NCI-H1105 (cell line): Measurements from ENCODE around the gene ID2.
A peak's percentile ranks its signal among the peaks of the same experiment; 100 is the strongest.

Experiments
- DNase-seq: peaks from one replicate; lab custom pipeline; 2025; lab: John Stamatoyannopoulos, UW

Gene ID2

GRCh38 chr2:8669157-8669817 is 12.6 kb upstream of the ID2 start:
- DNase-seq, result no peak

- DNase-seq, result no peak
Measured at GRCh38 chr2:8670580-8670979, 11.3 kb upstream of the ID2 start.

DNA sequence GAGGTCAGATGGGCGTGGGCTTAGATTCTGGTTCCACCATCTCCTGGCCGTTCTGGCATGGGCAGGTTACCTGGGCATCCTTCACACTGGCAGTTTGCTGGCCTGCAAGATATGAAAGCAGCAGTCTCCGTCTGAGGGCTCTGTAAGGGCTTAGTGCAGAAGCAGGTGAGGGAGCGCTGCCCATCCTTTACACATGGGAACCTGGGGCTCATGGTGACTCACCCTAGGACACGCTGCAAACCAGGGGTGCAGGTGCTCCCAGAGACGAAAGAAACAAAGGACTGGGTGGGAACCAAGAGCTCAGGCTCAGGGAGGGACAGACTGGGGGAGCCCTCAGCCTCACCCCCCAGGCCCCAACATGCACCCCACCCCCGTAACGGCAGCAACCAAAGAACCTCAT is 10.7 kb upstream of the ID2 start:
- DNase-seq, result no peak

DNA sequence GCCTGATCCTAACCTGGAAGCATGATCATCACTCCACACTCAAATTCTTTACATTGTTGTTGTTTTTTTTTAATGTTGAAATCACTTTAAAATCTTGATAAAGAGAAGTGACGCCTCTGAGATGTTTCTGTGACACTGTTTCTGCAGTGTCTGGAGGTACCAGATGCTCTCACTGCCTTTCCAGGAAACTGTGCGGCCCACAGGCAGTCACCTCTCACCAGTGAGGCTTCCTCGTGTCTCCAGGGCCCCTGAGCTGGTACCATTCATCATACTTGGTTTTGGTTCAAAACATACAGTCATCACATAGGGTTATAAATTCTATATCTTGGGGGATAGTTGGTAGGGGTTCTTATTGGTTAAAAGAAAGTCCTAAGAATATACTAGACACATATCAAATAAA is 10.1 kb upstream of the ID2 start:
- no peak for DNase-seq

- DNase-seq, result no peak
Measured at GRCh38 chr2:8672940-8673339, 8.9 kb upstream of the ID2 start.

DNA sequence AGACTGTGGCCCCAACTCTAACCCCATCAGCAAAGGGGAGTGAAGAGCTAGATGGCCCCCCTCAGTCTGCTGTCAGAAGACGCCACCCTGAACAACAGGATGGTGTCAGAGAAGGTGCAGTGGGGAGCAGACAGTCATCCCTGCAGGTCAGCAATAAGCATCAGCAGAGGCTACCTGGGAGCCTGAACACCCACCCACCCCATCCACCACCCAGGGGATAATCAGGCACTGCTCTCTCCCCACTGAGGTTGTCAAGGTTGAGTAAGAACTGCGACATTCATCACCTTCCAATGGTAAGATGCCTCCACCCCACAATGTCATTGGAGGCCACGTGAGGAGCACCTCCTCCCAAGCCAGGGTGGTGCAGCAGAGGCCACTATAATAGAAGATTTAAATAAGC is 8.5 kb upstream of the ID2 start:
- DNase-seq, result no peak

GRCh38 chr2:8674420-8675009 is 7.3 kb upstream of the ID2 start:
- no peak for DNase-seq

- DNase-seq, result no peak
Measured at GRCh38 chr2:8675543-8675942, 6.3 kb upstream of the ID2 start.

DNA sequence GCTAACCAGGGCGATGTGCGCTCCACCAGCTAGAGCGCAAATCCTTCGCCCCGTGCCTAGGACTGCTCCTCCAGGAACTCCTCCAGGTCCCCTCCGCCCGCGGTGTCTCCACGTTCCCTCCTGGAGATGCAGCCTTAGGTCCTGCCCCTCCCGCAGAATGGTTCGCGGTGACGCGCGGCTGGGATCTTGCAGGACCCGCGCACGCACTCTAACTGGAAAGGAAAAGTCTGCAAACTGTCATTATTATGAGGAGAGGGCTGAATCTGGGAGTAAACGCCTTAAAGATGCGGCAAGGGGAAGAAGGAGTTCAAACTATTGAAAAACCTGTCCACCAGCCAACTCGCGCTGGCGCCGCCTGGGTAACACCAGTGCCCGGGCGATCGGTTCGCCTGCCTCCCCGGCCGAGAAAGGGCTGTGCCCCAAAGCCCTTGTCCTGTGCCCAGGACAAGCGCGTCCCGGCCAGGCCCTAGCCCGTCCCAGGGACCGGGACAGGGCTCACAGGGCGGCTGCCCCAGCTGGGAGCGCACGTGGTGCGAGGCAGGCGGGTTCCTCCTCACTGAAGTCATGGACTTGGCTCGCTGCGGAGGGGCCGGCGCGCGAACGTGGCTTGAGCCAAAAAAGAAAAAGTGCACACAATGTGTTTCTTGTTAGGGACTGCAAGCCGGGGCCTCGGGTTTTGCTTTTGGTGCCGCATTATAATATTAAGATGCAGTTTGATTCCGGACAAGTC is 5.5 kb upstream of the ID2 start:
- no peak for DNase-seq

DNA sequence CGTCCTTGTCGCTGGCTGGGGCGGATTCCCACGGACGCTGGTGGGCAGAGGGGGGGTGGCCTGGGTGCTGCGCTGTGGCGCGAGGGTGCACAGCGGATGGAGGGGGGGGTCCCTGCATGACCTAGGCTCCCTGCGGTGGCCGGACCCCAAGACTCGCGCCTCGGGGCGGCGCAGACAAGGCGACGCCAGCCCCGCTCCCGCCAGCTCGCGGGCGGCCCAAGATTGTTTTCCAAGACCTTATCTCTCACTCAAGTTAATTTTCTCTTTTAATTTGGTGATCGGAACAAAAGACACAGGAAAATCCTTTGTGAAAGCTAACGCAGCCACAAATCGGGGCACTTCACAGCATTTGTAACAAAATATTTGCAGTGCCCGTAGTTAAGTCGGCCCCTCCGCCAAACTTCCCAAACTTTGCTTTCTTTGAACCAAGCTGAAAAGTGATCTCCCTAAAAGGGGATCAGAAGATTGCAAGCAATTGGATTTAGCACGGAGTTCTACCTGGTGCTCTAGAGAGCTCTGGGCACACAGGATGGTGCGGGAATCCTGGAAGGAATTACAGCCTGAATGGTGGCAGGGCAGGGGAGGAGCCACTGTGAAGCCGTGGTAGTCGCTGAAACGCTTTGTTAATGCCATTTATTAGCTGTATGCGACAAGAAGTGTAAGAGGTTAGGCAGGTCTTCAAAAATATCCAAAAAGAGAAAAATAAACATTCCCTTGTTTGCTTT is 4.8 kb upstream of the ID2 start:
- DNase-seq, result no peak

DNA sequence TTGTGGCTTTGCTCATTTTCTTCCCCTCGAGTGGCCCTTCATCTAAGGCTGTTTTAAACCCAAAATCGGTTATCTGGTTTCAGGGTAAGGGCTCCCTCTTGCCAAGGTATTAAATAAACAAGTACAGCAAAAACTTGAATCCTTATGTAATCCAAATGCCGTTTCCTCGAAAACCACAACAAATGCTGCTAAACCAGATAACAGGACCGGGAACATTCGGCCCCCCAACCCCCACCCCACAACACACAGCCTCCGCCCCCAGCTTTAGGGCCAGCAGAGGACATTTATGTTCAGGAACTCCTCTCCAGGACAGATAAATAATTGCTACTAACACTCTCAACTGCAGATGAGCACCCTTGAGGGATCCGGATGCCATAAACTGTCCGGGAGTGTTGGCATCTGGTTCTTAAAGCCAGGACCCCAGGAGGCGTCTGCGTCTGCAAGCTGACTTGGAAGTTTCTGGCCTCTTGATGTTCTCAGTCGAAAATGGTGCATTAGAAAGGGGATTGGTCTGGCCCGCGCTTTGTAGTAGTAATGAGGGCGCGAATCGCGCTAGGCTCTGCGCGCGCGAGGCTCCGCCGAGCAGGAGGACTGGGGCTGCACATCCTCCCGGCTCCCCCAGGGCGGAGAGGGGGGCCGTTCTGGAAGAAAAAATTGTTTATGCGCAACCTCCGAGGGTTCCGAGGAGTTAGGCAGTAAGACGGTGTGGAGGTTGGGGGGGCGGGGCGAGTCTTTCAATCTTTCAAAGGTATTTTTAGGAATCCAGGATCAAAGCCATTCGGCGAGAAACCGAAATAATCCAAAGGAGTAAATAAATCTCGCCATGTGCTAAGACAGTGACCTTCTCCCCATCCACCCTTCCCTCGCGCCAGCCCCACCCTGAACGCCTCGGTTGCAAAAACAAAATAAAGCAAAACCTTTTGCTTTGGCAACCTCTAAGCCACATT is 3.9 kb upstream of the ID2 start:
- DNase-seq, result peak; percentile 71

DNA sequence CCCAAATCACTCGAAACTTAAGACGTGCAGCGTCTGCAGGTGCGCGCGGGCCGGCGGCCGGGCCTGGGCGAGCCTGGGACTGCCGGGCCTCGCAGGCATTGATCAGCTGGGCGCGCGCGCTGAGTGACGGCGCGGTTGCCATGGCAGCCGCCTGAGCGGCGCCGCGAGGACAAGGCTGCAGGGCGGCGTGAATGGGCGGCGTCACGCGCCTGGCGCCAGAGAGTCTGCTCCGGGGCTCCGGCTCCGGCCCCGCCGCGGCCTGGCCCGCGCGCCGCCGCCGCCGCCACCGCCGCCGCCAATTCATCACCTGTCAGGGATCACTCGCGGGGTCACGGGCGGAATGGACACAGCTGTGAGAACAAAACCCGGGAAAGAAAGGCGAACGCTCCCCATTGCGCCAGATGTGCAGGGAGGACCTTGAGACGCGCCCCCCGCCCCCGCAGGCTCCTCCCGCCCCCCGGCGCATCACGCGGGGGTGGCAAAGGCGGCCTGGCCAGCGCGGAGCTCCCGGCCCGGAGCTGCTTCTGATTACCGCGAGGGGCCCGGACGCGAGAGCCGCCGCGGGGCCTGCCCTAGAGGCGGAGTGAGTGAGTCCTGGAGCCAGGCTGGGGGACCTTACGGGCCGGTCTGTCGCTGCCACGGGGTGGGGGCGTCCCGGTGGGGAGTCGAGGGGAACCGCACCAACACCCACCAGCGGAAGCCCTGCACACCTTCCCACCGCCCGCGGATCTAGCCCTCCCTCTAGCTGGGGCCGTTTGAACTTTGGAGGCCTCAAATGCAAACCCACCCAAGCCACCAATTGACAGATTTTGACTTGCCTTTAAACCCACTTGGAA is 2.9 kb upstream of the ID2 start:
- DNase-seq, result peak; percentile 99

DNA sequence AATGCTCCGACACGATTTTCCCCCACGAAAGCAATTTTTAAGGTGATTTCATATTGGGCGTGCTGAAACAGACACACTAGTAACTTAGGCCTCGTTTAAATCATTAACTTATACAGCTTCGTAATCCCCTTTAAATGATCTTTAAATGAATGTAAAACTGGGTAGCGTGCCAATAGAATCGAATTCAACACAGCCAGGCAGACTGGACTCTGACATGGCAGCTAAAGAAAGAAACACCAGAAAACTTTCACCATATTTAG is 2.4 kb upstream of the ID2 start:
- DNase-seq, result no peak

DNA sequence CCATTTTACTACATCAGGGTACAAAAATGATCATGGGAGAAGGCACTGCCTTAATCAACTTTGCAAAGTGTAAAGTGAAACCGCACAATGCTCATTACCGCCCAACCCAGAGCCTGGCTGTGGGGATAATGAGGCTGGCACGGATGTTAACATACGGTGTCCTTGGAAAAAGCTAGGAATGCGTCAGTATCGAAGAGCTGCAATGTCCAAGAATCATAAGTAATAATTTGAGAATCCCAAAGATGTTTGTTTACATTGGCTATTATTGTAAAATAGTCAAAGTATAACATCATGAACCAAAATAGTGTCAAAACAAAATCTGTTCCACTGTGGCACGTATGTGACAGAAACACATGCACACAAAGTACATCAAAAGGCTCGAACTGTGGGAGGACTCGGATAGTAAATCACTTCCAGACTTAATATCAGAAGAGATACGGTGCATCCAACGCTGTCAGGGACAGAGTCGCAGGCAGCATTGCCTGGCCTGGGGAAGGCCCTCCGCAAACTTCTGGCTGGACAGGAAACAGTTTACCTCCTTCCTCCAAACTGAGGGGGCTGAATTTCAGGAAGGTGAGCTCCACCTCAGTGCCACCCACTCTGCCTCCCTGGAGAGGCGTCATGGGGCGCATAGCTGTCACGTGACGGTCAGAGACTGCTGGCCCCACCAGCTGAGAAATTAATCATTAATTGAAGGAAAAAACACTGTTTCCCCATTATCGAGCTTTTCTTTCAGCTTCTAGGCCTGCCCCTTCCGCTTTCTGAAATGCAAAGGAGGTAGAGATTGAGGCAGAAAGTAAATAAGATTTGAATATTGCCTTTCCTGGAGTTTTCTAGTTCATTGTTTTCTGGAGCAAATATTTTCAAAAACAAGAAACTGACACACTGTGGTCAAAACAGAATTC is 1.8 kb upstream of the ID2 start:
- DNase-seq, result peak; percentile 76

- peak; percentile 75 for DNase-seq
Measured at GRCh38 chr2:8680822-8681760, 765 bp upstream of the ID2 start.

GRCh38 chr2:8682719-8683667 is 1.1 kb downstream of the ID2 start:
- DNase-seq, result peak; percentile 36

- peak; percentile 68 for DNase-seq
Measured at GRCh38 chr2:8684540-8684877, 2.7 kb downstream of the ID2 start.
